HepG2 (cell line): ENCODE measurements around the gene KRTAP10-8. TPM values are rescaled to one million over a fixed set of nuclear protein-coding genes. Genes with fewer than 3 reads are reported as not detected.
A peak's percentile ranks its signal among the peaks of the same experiment; 100 is the strongest.

Source experiments
- E2F2 ChIP-seq: sonication (generic); formaldehyde crosslinking; IDR thresholded peaks from 2 replicates; pipeline ENCODE4 v1.4.0; 2020; ENCODE audit warnings: missing genetic modification reagents, borderline replicate concordance
- GFI1 ChIP-seq: sonication (generic); formaldehyde crosslinking; IDR thresholded peaks from 2 replicates; pipeline ENCODE4 v1.5.0; 2020; ENCODE audit warnings: missing genetic modification reagents, mild to moderate bottlenecking, borderline replicate concordance
- PRDM4 ChIP-seq: sonication (generic); formaldehyde crosslinking; IDR thresholded peaks from 2 replicates; pipeline ENCODE4 v1.9.0; 2021; ENCODE audit warnings: missing genetic modification reagents, borderline replicate concordance
- PRMT3 ChIP-seq: sonication (generic); formaldehyde crosslinking; IDR thresholded peaks from 2 replicates; pipeline ENCODE4 v1.8.1; 2022; ENCODE audit warnings: low read depth, mild to moderate bottlenecking, moderate library complexity, missing genetic modification reagents, borderline replicate concordance
- RFX5 ChIP-seq: IDR thresholded peaks from 2 replicates; pipeline ENCODE4 v1.6.1; 2011; ENCODE audit warnings: low read depth, low read length, improper control_type of control experiment
- ZBED4 ChIP-seq: sonication (generic); formaldehyde crosslinking; IDR thresholded peaks from 2 replicates; pipeline ENCODE4 v1.4.0; 2020; ENCODE audit warnings: missing genetic modification reagents, borderline replicate concordance
- ZBTB42 ChIP-seq: sonication (generic); formaldehyde crosslinking; IDR thresholded peaks from 2 replicates; pipeline ENCODE4 v1.5.0; 2020; ENCODE audit warnings: mild to moderate bottlenecking, missing genetic modification reagents
- ZNF143 ChIP-seq: sonication (generic); formaldehyde crosslinking; IDR thresholded peaks from 2 replicates; pipeline ENCODE4 v1.4.0; 2020; ENCODE audit warnings: missing genetic modification reagents
- ZNF652 ChIP-seq: IDR thresholded peaks from 2 replicates; pipeline ENCODE4 v1.6.1; 2016; ENCODE audit warnings: low read depth, borderline replicate concordance
- ZNF770 ChIP-seq: sonication (generic); formaldehyde crosslinking; IDR thresholded peaks from 2 replicates; pipeline ENCODE4 v1.5.0; 2020; ENCODE audit warnings: mild to moderate bottlenecking, missing genetic modification reagents
- ZSCAN22 ChIP-seq: sonication (generic); formaldehyde crosslinking; IDR thresholded peaks from 2 replicates; pipeline ENCODE4 v1.4.0; 2020; ENCODE audit warnings: mild to moderate bottlenecking, missing genetic modification reagents
- polyA plus RNA-seq, 8 experiments: library from polyadenylated mRNA; depleted of rRNA in 3 of 8; stranded (reverse) in 7 of 8; unstranded in 1 of 8; fragments of >200 nt; fragmentation: Illumina TruSeq in 4 of 8; extraction: Trizol in 4 of 8; gene quantifications; 2 replicates each; pipeline versions ENCODE4 v1.2.1 to v1.2.3, GENCODE V29; 2011 to 2016; ENCODE audit warnings: low read depth in 4 of 8, missing spikeins in 1 of 8, mixed read lengths in 1 of 8; ENCODE audit not compliant: insufficient read depth in 1 of 8
- total RNA-seq, 5 experiments: library from RNA; depleted of rRNA; stranded (reverse); fragments of >200 nt; fragmentation: Illumina TruSeq; extraction: Trizol; gene quantifications; 2 replicates each; pipeline ENCODE4 v1.2.3, GENCODE V29; 2016; ENCODE audit warnings: low read depth in 1 of 5
- TF ChIP-seq, protein P1 (sequence below): IDR thresholded peaks from 2 replicates; pipeline ENCODE4 v1.6.1; 2012; ENCODE audit warnings: low read depth, low read length, improper control_type of control experiment
- TF ChIP-seq, protein P2 (sequence below): sonication (generic); formaldehyde crosslinking; IDR thresholded peaks from 2 replicates; pipeline ENCODE4 v1.4.0; 2020; ENCODE audit warnings: mild to moderate bottlenecking, missing genetic modification reagents
- TF ChIP-seq, protein P3 (sequence below): IDR thresholded peaks from 2 replicates; pipeline ENCODE4 v1.6.1; 2016; ENCODE audit warnings: low read depth

Gene KRTAP10-8
- total and polyA plus RNA-seq, 2 of the 13 experiments (the other 11 are each of a cell fraction or from before 2014, with no cell fraction given): not detected

DNA sequence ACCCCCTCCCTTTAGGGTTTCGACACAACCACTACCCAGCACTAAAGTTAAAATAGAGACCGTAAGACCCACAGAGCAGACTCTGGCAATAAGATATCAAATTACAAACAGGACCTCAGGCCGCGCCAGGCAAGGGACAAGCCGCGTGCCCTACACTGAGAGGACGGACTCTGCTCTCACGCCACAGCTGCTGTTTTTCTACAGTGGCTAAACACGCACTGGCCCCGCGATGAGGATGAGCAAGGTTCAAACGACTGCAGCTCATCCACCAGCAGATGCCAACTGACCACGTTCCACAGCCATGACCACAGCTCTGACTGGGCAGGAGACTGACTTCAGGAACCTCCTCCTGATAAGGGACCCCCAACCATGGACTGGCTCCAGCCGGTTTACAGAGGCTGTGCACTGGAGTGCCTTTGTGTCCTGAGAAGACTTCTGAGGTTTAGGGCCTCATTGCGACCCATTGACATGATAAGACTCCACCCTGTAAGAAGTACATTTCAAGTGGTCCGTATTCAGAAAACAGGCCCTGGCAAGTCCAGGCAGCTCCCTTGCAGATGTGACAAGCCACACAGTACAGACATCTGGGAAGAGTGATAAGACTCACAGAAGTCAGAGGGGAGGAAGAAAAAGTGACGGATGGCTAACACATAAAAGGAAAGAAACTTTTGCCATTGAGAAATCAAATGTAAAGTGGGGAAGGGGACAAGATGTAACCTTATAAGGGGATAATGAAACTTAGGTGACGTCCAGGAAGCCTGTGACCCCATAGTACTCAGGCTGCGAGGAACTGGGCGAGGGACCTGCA lies 18.1 kb upstream of the KRTAP10-8 start (continued):
- TF ChIP-seq, protein P1, sequence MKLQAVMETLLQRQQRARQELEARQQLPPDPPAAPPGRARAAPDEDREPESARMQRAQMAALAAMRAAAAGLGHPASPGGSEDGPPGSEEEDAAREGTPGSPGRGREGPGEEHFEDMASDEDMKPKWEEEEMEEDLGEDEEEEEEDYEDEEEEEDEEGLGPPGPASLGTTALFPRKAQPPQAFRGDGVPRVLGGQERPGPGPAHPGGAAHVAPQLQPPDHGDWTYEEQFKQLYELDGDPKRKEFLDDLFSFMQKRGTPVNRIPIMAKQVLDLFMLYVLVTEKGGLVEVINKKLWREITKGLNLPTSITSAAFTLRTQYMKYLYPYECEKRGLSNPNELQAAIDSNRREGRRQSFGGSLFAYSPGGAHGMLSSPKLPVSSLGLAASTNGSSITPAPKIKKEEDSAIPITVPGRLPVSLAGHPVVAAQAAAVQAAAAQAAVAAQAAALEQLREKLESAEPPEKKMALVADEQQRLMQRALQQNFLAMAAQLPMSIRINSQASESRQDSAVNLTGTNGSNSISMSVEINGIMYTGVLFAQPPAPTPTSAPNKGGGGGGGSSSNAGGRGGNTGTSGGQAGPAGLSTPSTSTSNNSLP: no peak
- no peak for TF ChIP-seq E2F2
- peak; percentile 34; the same call in 1 of the 2 replicates for TF ChIP-seq ZBED4 (CRISPR knock-in tag)
- no peak for TF ChIP-seq RFX5
- peak; percentile 25; the same call in 1 of the 2 replicates for TF ChIP-seq ZNF652 (CRISPR knock-in tag)
- TF ChIP-seq ZBTB42: no peak
- peak; percentile 56; the same call in 1 of the 2 replicates for TF ChIP-seq PRMT3
- TF ChIP-seq, protein P2, sequence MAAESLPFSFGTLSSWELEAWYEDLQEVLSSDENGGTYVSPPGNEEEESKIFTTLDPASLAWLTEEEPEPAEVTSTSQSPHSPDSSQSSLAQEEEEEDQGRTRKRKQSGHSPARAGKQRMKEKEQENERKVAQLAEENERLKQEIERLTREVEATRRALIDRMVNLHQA: no peak
- TF ChIP-seq ZNF770 (CRISPR knock-in tag): no peak
- TF ChIP-seq, protein P3, sequence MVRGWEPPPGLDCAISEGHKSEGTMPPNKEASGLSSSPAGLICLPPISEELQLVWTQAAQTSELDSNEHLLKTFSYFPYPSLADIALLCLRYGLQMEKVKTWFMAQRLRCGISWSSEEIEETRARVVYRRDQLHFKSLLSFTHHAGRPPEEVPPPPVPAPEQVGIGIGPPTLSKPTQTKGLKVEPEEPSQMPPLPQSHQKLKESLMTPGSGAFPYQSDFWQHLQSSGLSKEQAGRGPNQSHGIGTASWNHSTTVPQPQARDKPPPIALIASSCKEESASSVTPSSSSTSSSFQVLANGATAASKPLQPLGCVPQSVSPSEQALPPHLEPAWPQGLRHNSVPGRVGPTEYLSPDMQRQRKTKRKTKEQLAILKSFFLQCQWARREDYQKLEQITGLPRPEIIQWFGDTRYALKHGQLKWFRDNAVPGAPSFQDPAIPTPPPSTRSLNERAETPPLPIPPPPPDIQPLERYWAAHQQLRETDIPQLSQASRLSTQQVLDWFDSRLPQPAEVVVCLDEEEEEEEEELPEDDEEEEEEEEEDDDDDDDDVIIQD (CRISPR knock-in tag): 0 out of 2 replicates have a peak, but pooled peaks have one; percentile 48
- no peak for TF ChIP-seq ZNF143 (CRISPR knock-in tag)
- no peak for TF ChIP-seq GFI1
- TF ChIP-seq ZSCAN22 (CRISPR knock-in tag): no peak
- no peak for TF ChIP-seq PRDM4
